ENCODE data around the gene GNPTG.

DNA sequence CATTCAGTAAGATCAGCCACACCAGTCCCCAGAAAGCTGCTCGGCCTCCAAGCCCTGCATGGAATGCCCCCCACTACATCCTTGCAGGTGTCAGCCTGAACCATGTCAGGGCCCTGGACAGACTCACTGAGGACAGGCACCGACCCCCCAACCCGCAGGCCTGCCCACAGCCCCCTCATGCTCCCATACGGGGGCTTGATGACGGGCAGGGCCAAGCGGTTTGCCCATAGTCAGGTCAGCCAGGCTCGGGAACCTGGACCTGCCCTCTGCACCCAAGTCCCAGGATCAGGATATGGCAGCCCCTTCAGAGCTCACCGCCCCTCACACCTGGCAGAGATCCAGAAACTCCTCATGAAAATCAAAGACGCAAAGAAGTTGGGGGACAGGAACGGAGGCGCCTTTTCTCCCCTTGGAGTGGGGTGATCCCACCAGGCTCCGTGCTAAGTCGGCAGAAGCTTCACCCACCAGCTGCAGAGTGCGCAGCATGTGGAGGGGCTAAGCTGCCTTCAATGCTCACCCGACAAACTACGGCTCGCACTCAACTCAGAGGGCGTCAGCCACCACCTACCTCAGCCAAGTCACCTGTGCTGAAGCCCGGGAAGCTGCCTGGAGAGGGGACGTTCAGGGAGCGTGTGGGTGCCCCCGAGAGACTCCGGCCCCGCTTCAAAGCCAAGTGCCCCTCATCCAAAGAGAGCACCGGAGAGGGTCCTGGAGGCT lies 26.5 kb downstream of the GNPTG start:
- TF ChIP-seq POLR2AphosphoS5 (IDR thresholded peaks at IDR 0.05) (no peak), POLR2A (IDR thresholded peaks at IDR 0.05) (no peak), EP300 (IDR thresholded peaks at IDR 0.05) (no peak)
- TF ChIP-seq, protein P1, sequence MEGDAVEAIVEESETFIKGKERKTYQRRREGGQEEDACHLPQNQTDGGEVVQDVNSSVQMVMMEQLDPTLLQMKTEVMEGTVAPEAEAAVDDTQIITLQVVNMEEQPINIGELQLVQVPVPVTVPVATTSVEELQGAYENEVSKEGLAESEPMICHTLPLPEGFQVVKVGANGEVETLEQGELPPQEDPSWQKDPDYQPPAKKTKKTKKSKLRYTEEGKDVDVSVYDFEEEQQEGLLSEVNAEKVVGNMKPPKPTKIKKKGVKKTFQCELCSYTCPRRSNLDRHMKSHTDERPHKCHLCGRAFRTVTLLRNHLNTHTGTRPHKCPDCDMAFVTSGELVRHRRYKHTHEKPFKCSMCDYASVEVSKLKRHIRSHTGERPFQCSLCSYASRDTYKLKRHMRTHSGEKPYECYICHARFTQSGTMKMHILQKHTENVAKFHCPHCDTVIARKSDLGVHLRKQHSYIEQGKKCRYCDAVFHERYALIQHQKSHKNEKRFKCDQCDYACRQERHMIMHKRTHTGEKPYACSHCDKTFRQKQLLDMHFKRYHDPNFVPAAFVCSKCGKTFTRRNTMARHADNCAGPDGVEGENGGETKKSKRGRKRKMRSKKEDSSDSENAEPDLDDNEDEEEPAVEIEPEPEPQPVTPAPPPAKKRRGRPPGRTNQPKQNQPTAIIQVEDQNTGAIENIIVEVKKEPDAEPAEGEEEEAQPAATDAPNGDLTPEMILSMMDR (IDR thresholded peaks at IDR 0.05), result no peak
